VCaP (cell line): ENCODE data around the gene TSPAN16.
A peak's percentile ranks its signal among the peaks of the same experiment; 100 is the strongest.
"Not testable (repeated sequence)": the region's sequence is repeated elsewhere in the genome, so short reads cannot be mapped to it uniquely, and the experiment has no call there.

Experiments
- H3K27ac ChIP-seq: fragments of 450-650 bp; 2 replicates; pipeline ENCODE4 v1.5.1; 2017
- CTCF ChIP-seq: fragments of 450-650 bp; conservative IDR thresholded peaks from 2 replicates; pipeline ENCODE4 v1.5.1; 2017; ENCODE audit warnings: mild to moderate bottlenecking, moderate library complexity

The TSPAN16 gene

GRCh38 chr19:11339254-11340098, 43.5 kb downstream of the TSPAN16 start, which contains the start of gene RAB3D:
RAB3D (minus strand) TSS chr19:11339657; CDS start chr19:11337399, 2,258 bp downstream.
- TF ChIP-seq CTCF: no peak
- H3K27ac ChIP-seq: peak within 1 kb of the TSS; percentile 86

GRCh38 chr19:11340099-11340467, 44.1 kb downstream of the TSPAN16 start:
- H3K27ac ChIP-seq: peak overlapping the region; percentile 86; the same call in 1 of the 2 replicates

- TF ChIP-seq CTCF: no peak
- peak overlapping the region; percentile 92 for H3K27ac ChIP-seq
Measured at GRCh38 chr19:11342429-11342828, 46.5 kb downstream of the TSPAN16 start.

- peak overlapping the region; percentile 92 for H3K27ac ChIP-seq
- TF ChIP-seq CTCF: no peak
Measured at GRCh38 chr19:11345122-11345803, 49.3 kb downstream of the TSPAN16 start.

- no peak for TF ChIP-seq CTCF
- peak within 1 kb of the TSS; percentile 92 for H3K27ac ChIP-seq
Measured at GRCh38 chr19:11346104-11346940, 50.4 kb downstream of the TSPAN16 start, which contains the start of the genes CCDC159 and TMEM205. CCDC159 (plus strand) TSS chr19:11346519; CDS start chr19:11346607, 88 bp downstream. TMEM205 (minus strand) TSS chr19:11346268; CDS start chr19:11345619, 649 bp downstream.

- no peak for TF ChIP-seq CTCF
- no peak overlapping the region for H3K27ac ChIP-seq
Measured at GRCh38 chr19:11347546-11348039, 51.6 kb downstream of the TSPAN16 start.

- no peak overlapping the region for H3K27ac ChIP-seq
- no peak for TF ChIP-seq CTCF
Measured at GRCh38 chr19:11349171-11349570, 53.2 kb downstream of the TSPAN16 start.

- H3K27ac ChIP-seq: not testable (repeated sequence)
Measured at GRCh38 chr19:11354102-11354501, 58.1 kb downstream of the TSPAN16 start.
